GM23248 (cell line): ENCODE measurements around the gene FKTN.

Experiments used
- EZH2 ChIP-seq: fragments of 200-600 bp; sonication (generic); IDR thresholded peaks from 2 replicates; pipeline ENCODE4 v1.6.1; 2018; ENCODE audit warnings: antibody characterized with exemption, mild to moderate bottlenecking; ENCODE audit not compliant: insufficient read depth, poor library complexity, severe bottlenecking
- EZH2phosphoT487 ChIP-seq: fragments of 200-600 bp; sonication (generic); IDR thresholded peaks from 2 replicates; pipeline ENCODE4 v1.6.1; 2018; ENCODE audit warnings: antibody characterized with exemption, moderate library complexity, mild to moderate bottlenecking, low read depth; ENCODE audit not compliant: insufficient read depth

- no peak for TF ChIP-seq EZH2
- no peak for TF ChIP-seq EZH2phosphoT487
Measured at GRCh38 chr9:105643795-105644194, 85.9 kb downstream of the FKTN start.
